MCF 10A (cell line): Measurements from ENCODE around the gene BTG4. TPM values are rescaled to one million over a fixed set of nuclear protein-coding genes. Genes with fewer than 3 reads are reported as not detected.

Experiments used
- BruUV-seq: library from RNA; stranded (reverse); fragments of 400-500 nt; replicated peaks from 2 replicates; lab custom pipeline; 2021; lab: Mats Ljungman, UMichigan
- CTCF ChIA-PET: fragments of 300-600 bp; sonication (Branson Sonifier 250); formaldehyde crosslinking; extraction: SDS; loops from one replicate; lab custom pipeline; 2021; ENCODE audit warnings: antibody characterized with exemption, inconsistent platforms; lab: Yijun Ruan, JAX
- POLR2A ChIA-PET: fragments of 300-600, 350-650 bp; sonication (Branson Sonifier 250); formaldehyde crosslinking; extraction: SDS; loops from one replicate; lab custom pipeline; 2020; ENCODE audit warnings: antibody characterized with exemption, inconsistent platforms; lab: Yijun Ruan, JAX
- DNase-seq: peaks from one replicate; pipeline ENCODE4 v3.0.0-alpha.2; 2018; ENCODE audit not compliant: unreplicated experiment
- H3K27ac Mint-ChIP-seq: one replicate; pipeline ENCODE4 v1.8.0; 2022; ENCODE audit warnings: mild to moderate bottlenecking, low read depth, mixed read lengths; ENCODE audit not compliant: unreplicated experiment
- H3K27me3 Mint-ChIP-seq: one replicate; pipeline ENCODE4 v1.8.0; 2022; ENCODE audit warnings: mixed read lengths; ENCODE audit not compliant: insufficient read depth, unreplicated experiment
- H3K36me3 Mint-ChIP-seq: one replicate; pipeline ENCODE4 v1.8.0; 2022; ENCODE audit warnings: mild to moderate bottlenecking, moderate library complexity, mixed read lengths; ENCODE audit not compliant: insufficient read depth, unreplicated experiment
- H3K4me1 Mint-ChIP-seq: one replicate; pipeline ENCODE4 v1.8.0; 2022; ENCODE audit warnings: mixed read lengths; ENCODE audit not compliant: insufficient read depth, unreplicated experiment
- H3K4me3 Mint-ChIP-seq: one replicate; pipeline ENCODE4 v1.8.0; 2022; ENCODE audit warnings: mild to moderate bottlenecking, moderate library complexity, mixed read lengths; ENCODE audit not compliant: unreplicated experiment
- H3K9me3 Mint-ChIP-seq: one replicate; pipeline ENCODE4 v1.8.0; 2022; ENCODE audit warnings: mixed read lengths; ENCODE audit not compliant: unreplicated experiment
- intact Hi-C: fragments of 100-400 bp; cut with micrococcal nuclease; formaldehyde crosslinking; loops from 2 replicates; pipeline ENCODE4 v1.14.1; 2022
- total RNA-seq: library from RNA; stranded (reverse); gene quantifications from 2 replicates; pipeline ENCODE4 v1.2.3, GENCODE V29; 2022
- TF ChIP-seq, protein P1 (sequence below): fragments of 200-600 bp; IDR thresholded peaks from one replicate; pipeline ENCODE4 v1.8.0; 2022; ENCODE audit warnings: antibody characterized with exemption, mild to moderate bottlenecking; ENCODE audit not compliant: unreplicated experiment

BTG4 gene
- total RNA-seq, 1 experiment from 2014 or later, result not detected

DNA sequence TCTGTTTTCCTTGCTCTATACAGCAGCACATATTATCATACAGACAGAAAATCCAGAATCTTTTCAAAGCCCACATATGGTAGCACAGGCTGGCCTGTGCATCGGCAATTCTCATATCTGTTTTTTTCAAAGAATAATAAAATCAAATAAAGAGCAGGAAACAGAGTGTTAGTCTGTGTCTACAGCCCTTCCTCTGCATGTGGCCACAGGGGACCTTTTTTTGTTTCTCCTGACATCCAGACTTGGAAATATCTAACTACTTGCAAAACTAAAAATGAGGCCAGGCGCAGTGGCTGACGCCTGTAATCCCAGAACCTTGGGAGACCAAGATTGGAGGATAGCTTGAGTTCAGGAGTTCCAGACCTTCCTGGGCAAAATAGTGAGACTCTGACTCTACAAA is 48.6 kb upstream of the BTG4 start:
- TF ChIP-seq, protein P1, sequence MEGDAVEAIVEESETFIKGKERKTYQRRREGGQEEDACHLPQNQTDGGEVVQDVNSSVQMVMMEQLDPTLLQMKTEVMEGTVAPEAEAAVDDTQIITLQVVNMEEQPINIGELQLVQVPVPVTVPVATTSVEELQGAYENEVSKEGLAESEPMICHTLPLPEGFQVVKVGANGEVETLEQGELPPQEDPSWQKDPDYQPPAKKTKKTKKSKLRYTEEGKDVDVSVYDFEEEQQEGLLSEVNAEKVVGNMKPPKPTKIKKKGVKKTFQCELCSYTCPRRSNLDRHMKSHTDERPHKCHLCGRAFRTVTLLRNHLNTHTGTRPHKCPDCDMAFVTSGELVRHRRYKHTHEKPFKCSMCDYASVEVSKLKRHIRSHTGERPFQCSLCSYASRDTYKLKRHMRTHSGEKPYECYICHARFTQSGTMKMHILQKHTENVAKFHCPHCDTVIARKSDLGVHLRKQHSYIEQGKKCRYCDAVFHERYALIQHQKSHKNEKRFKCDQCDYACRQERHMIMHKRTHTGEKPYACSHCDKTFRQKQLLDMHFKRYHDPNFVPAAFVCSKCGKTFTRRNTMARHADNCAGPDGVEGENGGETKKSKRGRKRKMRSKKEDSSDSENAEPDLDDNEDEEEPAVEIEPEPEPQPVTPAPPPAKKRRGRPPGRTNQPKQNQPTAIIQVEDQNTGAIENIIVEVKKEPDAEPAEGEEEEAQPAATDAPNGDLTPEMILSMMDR, result no peak
- no TSS peak for BruUV-seq
- Mint-ChIP-seq H3K27ac (no peak overlapping the region), H3K4me3 (no peak overlapping the region), H3K27me3 (no peaks in the 10 kb centered on the region), H3K4me1 (peaks cover 19% of the 10 kb centered on the region), H3K9me3 (no peaks in the 10 kb centered on the region), H3K36me3 (no peaks in the 10 kb centered on the region)
- POLR2A ChIA-PET, result interaction anchor here (0.9 to 1.1 kb wide), 3 partner anchors 24 to 366 kb away, joined by 3 read pairs; no protein-coding TSS in a partner anchor
- DNase-seq, result no peak
- CTCF ChIA-PET, result interaction anchor here (0.7 to 2.8 kb wide), 6 partner anchors 22 to 217 kb away, joined by 3 to 12 read pairs (median 3); no protein-coding TSS in a partner anchor
- intact Hi-C loops, result loop anchor here (10.0 kb wide), 1 partner anchor 276 kb away; no protein-coding TSS in a partner anchor

DNA sequence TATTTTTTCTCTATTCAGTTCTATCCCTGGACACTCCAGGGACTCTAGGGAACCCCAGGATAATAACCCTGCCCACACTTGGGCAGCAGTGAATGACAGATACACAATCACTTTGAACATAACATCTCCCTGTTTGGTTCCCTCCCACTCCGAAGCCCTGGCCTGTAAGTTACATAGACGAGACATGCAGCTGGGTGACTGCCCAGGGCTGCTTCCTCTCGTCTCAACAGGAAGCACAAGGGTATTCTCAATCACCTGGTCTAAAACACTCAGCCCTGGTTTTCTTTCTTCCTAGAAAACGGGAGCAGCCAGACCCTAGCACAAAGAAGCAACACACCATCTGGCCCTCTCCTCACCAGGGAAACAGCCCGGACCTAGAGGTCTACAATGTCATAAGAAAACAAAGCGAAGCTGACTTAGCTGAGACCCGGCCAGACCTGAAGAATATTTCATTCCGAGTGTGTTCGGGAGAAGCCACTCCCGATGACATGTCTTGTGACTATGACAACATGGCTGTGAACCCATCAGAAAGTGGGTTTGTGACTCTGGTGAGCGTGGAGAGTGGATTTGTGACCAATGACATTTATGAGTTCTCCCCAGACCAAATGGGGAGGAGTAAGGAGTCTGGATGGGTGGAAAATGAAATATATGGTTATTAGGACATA is 47.7 kb upstream of the BTG4 start:
- DNase-seq, result no peak
- ChIA-PET POLR2A (interaction anchor here (0.7 kb wide), 1 partner anchor 1093 kb away, joined by 3 read pairs; no protein-coding TSS in a partner anchor), CTCF (interaction anchor here (1.0 to 2.8 kb wide), 3 partner anchors 26 to 282 kb away, joined by 3 to 12 read pairs (median 4); no protein-coding TSS in a partner anchor)
- H3K4me3 Mint-ChIP-seq, result no peak overlapping the region
- no peaks in the 10 kb centered on the region for H3K27me3 Mint-ChIP-seq
- H3K27ac Mint-ChIP-seq, result no peak overlapping the region
- H3K9me3 Mint-ChIP-seq, result no peaks in the 10 kb centered on the region
- TF ChIP-seq, protein P1, result no peak
- no peaks in the 10 kb centered on the region for H3K36me3 Mint-ChIP-seq
- no TSS peak for BruUV-seq
- H3K4me1 Mint-ChIP-seq, result peaks cover 26% of the 10 kb centered on the region
- intact Hi-C loops, result loop anchor here (10.0 kb wide), 1 partner anchor 275 kb away; no protein-coding TSS in a partner anchor

DNA sequence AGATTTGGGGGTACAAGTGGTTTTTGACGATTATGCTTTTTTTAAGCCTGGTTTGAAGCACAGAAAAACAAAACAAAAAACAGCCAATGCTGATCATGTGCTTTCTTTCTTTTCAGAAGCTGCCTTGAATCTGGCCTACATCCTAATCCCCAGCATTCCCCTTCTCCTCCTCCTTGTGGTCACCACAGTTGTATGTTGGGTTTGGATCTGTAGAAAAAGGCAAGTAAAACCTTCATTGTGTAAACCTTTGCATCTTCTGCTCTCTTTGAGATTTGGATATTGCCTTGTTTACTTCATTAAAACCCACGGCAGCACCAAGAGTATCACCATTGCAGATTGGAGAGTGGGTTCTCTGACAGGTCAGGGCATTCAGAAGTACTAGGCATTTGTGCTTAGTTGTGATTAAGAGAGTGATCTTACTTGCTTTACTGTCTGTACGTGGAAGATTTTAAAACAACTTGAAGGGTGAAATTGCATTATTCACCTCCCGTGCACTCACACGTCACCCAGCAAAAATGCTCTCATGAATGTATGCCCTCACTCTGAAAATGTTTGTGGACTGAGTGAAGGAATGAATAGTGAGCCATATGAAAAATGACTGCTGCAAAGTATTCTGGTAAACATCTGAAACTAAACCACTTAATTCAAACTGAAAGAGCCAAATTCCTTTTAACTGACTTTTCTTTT is 45.4 kb upstream of the BTG4 start:
- POLR2A ChIA-PET, result interaction anchor here (0.8 to 1.0 kb wide), 5 partner anchors 16 to 209 kb away, joined by 3 to 4 read pairs (median 3); partner anchors contain the start of gene PPP2R1B
- H3K9me3 Mint-ChIP-seq, result no peaks in the 10 kb centered on the region
- H3K27me3 Mint-ChIP-seq, result no peaks in the 10 kb centered on the region
- CTCF ChIA-PET, result interaction anchor here (4.2 kb wide), 1 partner anchor 103 kb away, joined by 25 read pairs; no protein-coding TSS in a partner anchor
- H3K4me1 Mint-ChIP-seq, result peaks cover 31% of the 10 kb centered on the region
- TF ChIP-seq, protein P1, result no peak
- no TSS peak for BruUV-seq
- intact Hi-C loops, result no loop called here
- peak overlapping the region; percentile 83 for H3K27ac Mint-ChIP-seq
- no peak overlapping the region for H3K4me3 Mint-ChIP-seq
- DNase-seq, result peak; percentile 20
- H3K36me3 Mint-ChIP-seq, result no peaks in the 10 kb centered on the region

DNA sequence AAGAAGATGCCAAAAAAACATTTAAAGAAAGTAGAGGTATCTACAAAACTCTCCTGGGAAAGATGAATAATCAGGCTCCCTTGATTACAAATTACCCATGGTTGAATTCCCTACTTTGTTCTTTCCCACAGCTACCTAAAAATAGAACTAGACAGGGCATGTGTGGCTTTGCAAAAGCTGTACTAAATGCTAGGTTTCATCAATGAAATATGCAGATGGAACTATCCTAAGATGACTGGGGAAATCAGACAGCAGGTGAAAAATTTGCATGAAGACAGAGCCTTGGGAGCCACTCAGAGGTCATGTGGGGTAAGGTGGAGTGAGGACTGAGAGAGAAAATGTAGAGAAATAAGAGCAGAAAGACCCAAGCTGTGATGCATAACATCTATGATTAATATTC is 43.1 kb upstream of the BTG4 start:
- Mint-ChIP-seq H3K36me3 (no peaks in the 10 kb centered on the region), H3K4me3 (no peak overlapping the region), H3K9me3 (no peaks in the 10 kb centered on the region), H3K4me1 (peaks cover 20% of the 10 kb centered on the region), H3K27me3 (no peaks in the 10 kb centered on the region), H3K27ac (peak overlapping the region; percentile 18)
- intact Hi-C loops, result no loop called here
- no peak for DNase-seq
- BruUV-seq, result no TSS peak
- ChIA-PET POLR2A (interaction anchor here (0.6 to 2.1 kb wide), 9 partner anchors 17 to 1715 kb away, joined by 3 to 14 read pairs (median 4); partner anchors contain the start of gene PPP2R1B), CTCF (interaction anchor here (0.6 to 4.2 kb wide), 7 partner anchors 11 to 906 kb away, joined by 3 to 25 read pairs (median 4); no protein-coding TSS in a partner anchor)
- TF ChIP-seq, protein P1, result no peak
